ENCODE data around the gene SLC9A9.

GRCh38 chr3:143286392-143287010 lies 561.8 kb downstream of the SLC9A9 start:
- no peak for TF ChIP-seq ZNF565 (CRISPR knock-in tag; conservative IDR thresholded peaks at IDR 0.05; ENCODE audit: low read depth)
- no peak for TF ChIP-seq BACH2 (CRISPR knock-in tag; IDR thresholded peaks at IDR 0.05; ENCODE audit: borderline replicate concordance)
- TF ChIP-seq, protein P1, sequence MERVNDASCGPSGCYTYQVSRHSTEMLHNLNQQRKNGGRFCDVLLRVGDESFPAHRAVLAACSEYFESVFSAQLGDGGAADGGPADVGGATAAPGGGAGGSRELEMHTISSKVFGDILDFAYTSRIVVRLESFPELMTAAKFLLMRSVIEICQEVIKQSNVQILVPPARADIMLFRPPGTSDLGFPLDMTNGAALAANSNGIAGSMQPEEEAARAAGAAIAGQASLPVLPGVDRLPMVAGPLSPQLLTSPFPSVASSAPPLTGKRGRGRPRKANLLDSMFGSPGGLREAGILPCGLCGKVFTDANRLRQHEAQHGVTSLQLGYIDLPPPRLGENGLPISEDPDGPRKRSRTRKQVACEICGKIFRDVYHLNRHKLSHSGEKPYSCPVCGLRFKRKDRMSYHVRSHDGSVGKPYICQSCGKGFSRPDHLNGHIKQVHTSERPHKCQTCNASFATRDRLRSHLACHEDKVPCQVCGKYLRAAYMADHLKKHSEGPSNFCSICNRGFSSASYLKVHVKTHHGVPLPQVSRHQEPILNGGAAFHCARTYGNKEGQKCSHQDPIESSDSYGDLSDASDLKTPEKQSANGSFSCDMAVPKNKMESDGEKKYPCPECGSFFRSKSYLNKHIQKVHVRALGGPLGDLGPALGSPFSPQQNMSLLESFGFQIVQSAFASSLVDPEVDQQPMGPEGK (CRISPR knock-in tag; IDR thresholded peaks at IDR 0.05; ENCODE audit: borderline replicate concordance) = no peak
- no peak for TF ChIP-seq CSDC2 (CRISPR knock-in tag; IDR thresholded peaks at IDR 0.05)
- no peak for TF ChIP-seq ZC3H10 (CRISPR knock-in tag; IDR thresholded peaks at IDR 0.05)
- TF ChIP-seq POU6F1 (CRISPR knock-in tag; IDR thresholded peaks at IDR 0.05; ENCODE audit: borderline replicate concordance, low read depth) = no peak
- no peak for TF ChIP-seq RARB (CRISPR knock-in tag; IDR thresholded peaks at IDR 0.05)
